ENCODE results near the gene SH3RF3. TPM values are rescaled to one million over a fixed set of nuclear protein-coding genes. Genes with fewer than 3 reads are reported as not detected.

Gene SH3RF3
- total and polyA plus RNA-seq, 9 of the 15 experiments (the other 6 are each of a cell fraction or from before 2014, with no cell fraction given): 0.02 TPM; not detected in 8

GRCh38 chr2:109134741-109135358 is 5.8 kb downstream of the SH3RF3 start (continued):
- TF ChIP-seq L3MBTL2 (IDR thresholded peaks at IDR 0.05) (no peak), SRSF7 (optimal IDR thresholded peaks at IDR 0.05; ENCODE audit: low read depth, low read length) (no peak), POLR2AphosphoS2 (IDR thresholded peaks at IDR 0.05; ENCODE audit: low read length) (no peak), ZNF655 (CRISPR knock-in tag; IDR thresholded peaks at IDR 0.05) (no peak)

- H3K27ac ChIP-seq (ENCODE audit: extremely low read depth, low read depth, low read length): no peak overlapping the region
- POLR2A ChIA-PET: interaction anchor here (0.6 kb wide), 1 partner anchor 405 kb away, joined by 3 read pairs; no protein-coding TSS in a partner anchor
- CTCF ChIA-PET (ENCODE audit: low intra/inter-chr PET ratio): no interaction called here
- peaks cover 10 to 40% of the 10 kb centered on the region in 2 experiments; a peak in 4 of 5 replicates for H3K27me3 ChIP-seq (ENCODE audit: control insufficient read depth in 2 of 2, insufficient read depth in 2 of 2, low read length in 2 of 2)
- FAIRE-seq (no peak), DNase-seq (ENCODE audit: extremely low read depth in 1 of 4, low spot score in 3 of 4) (no peak), ATAC-seq (no peak)
- WGBS (ENCODE audit: insufficient coverage, low coverage, missing lambda C conversion rate): under 1% methylated on average over 17 of the region's 17 CpGs
- H3K4me1 ChIP-seq (replicated peaks in 1 of 2; ENCODE audit: control insufficient read depth in 2 of 2, insufficient read depth in 2 of 2, low read length in 2 of 2): no peaks in the 10 kb centered on the region
- no peaks in the 10 kb centered on the region for H3K36me3 ChIP-seq (ENCODE audit: control insufficient read depth, insufficient read depth, low read length)
- no peaks in the 10 kb centered on the region; the same call in 1 of the 2 replicates for H4K20me1 ChIP-seq (replicated peaks; ENCODE audit: control insufficient read depth, insufficient read depth, low read length)
- H3K4me3 ChIP-seq: no peak overlapping the region
- H3K9me1 ChIP-seq (ENCODE audit: control insufficient read depth, insufficient read depth, low read length): no peaks in the 10 kb centered on the region
- no TSS peak for BruUV-seq (replicated peaks)
- intact Hi-C loops (cut with micrococcal nuclease) (no loop called here), in situ Hi-C loops (cut with MboI) (no loop called here)
- H3K9me3 ChIP-seq (replicated peaks; ENCODE audit: control insufficient read depth, insufficient read depth, low read depth, low read length): no peaks in the 10 kb centered on the region
- H3K4me2 ChIP-seq (ENCODE audit: insufficient read depth, low read length): no peak overlapping the region
- no peak overlapping the region for H3K9ac ChIP-seq (ENCODE audit: insufficient read depth in 1 of 2, low read depth in 2 of 2, low read length in 2 of 2)
- H3K79me2 ChIP-seq (ENCODE audit: control insufficient read depth, insufficient read depth, low read length): no peaks in the 10 kb centered on the region
- no peak overlapping the region for H2AFZ ChIP-seq (ENCODE audit: low read depth, low read length)
- no peak for TF ChIP-seq RFX7 (CRISPR knock-in tag; IDR thresholded peaks at IDR 0.05)
- TF ChIP-seq ZNF217 (CRISPR knock-in tag; IDR thresholded peaks at IDR 0.05): no peak
- TF ChIP-seq DLX4 (CRISPR knock-in tag; IDR thresholded peaks at IDR 0.05): no peak
- TF ChIP-seq HEY1 (CRISPR knock-in tag; IDR thresholded peaks at IDR 0.05; ENCODE audit: borderline replicate concordance): no peak
These were observed 6.6 kb downstream of the SH3RF3 start for GRCh38 chr2:109135359-109136197.
